HG03432 (cell line): ENCODE measurements around the gene METAP1D.
"Not testable (repeated sequence)": the region's sequence is repeated elsewhere in the genome, so short reads cannot be mapped to it uniquely, and the experiment has no call there.

Experiments
- ATAC-seq: cut with Tn5 transposase; IDR thresholded peaks from one replicate; pipeline ENCODE4 v1.9.1; 2021; ENCODE audit warnings: mild to moderate bottlenecking, moderate library complexity; ENCODE audit not compliant: unreplicated experiment

The METAP1D gene

DNA sequence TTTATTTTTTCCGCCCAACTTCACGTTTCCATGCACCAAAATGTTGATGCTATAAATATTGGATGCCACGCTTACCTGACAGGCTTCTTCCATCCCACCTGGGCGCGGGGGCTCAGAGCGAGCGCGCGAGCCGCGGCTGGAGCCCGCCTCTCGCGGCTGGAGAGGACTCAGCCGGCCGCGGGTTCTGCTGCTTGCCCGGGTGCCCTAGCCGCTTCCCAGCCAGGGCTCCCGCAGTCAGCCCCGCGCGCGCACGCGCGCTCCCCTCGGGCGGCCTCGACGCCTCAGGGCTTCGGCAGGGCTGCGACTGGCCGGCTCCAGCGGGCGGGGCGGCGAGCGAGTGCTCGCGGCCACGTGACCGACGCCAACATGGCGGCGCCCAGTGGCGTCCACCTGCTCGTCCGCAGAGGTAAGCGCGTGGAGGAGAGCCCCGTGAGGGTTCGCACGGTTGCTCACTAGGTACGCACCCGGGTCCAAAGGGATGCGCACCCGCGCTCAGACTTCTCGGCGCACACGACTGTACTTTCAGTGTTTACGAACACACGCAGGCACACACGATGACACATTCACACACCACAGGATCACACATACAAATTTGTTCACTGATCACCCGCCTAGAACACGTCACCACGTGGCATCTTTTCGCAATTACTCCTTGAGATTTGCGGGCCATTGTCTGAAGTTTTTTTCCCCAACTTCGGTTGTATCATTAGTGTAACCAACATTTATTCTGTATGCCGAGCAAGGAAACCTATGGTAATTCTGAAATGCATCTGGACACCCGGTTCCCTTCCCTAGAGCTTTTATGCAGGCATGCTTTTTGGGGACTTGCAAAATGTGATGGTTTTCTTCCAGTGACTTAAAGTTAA lies at the start of gene METAP1D:
Gene METAP1D (plus strand): TSS at position 350 of the 866 bp plus-strand sequence. CDS start 17 bp downstream, at position 367.
- peak; percentile 98 for ATAC-seq

DNA sequence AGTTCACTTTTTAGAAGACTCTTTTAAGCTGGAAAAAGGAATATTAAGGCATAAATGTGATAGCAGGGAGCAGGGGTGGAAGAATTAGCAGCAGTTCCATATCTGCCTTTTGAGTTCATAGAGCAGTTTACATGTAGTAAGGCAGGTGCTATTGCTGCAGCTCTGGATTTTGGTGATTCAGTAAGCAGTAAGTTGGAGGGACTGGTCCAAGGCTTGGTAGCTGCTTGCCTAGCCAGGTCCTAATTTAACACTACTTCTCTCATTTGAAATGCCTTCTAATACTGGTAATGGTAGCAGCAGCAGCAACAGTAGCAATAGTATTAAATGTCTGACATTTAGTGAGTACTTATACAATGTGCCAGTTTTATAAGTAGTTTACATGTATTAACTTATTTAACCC lies 47.5 kb upstream of the METAP1D start:
- no peak for ATAC-seq

DNA sequence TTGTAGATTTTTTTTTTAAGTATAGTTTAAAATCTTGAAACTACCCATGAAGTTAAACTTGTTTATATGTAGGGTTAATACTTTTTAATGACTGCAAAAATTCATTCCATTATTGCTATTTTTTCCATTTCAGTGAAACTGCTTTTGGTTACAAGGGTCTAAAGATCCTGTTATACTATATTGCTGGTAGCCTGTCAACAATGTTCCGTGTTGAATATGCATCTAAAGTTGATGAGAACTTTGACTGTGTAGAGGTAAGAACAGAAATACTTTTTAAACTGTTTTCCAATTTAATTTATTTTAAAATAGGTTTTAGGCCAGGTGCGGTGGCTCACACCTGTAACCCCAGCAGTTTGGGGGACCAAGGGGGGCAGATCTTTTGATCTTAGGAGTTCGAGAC lies 47.0 kb upstream of the METAP1D start:
- ATAC-seq, result no peak

DNA sequence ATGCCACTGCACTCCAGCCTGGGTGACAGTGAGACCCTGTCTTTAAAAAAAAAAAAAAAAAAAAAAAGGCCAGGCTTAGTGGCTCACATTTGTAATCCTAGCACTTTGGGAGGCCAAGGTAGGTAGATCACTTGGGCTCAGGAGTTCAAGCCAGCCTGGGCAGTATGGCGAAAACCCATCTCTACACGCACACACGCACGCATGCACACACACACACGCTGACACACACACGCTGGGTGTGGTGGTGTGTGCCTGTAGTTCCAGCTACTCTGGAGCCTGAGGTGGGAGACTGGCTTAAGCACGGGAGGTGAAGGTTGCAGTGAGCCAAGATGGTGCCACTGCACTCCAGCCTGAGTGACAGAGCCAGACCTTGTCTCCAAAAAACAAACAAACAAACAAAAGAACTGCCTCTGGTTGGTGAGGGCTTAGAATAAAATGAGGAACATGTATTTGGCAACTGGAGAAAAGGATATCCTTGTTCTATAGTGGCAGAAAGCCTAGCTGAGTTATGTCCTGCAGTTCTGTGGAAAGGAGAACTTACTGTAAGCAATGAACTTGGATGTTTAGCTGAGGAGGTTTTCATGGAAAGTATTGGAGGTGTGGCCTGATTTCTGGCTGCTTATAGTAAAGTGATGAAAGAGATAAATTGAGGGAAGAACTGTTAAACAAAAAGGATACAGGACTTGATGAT lies 43.5 kb upstream of the METAP1D start:
- ATAC-seq, result no peak

DNA sequence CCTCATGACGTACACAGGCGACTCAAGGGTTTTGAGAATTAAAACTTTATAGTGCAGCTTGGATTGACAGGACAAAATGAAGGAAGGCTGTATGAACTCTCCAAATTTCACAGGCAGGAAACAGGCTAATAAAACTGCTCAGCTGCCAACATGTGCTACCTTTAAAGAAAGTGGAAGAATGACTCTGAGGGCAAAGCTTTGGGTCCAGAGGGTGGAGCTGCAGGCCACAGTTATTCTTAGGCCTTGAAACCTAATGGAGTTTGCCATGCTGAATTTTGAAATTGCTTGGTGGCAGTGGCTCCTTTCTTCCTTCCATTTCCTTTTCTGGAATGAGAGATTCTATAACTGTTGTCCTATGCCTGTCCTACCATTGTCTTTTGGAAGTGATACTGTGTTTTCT lies 42.7 kb upstream of the METAP1D start:
- no peak for ATAC-seq

DNA sequence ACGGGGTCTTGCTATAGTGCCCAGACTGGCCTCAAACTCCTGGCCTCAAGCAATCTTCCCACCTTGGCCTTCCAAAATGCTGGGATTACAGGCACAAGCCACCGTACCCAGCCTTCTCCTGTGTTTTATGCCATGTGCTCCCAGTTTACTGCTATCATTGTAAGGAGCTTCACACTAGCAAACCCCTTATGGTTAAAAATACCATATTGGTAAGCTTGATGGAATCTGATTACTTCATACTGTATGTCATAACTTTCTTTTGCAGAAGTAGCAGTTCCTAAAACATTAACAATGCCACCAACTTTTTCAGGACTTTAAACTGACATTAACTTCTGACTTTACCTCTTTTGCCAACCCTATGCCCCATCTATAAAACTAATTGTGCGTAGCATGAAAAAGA lies 41.3 kb upstream of the METAP1D start:
- no peak for ATAC-seq

DNA sequence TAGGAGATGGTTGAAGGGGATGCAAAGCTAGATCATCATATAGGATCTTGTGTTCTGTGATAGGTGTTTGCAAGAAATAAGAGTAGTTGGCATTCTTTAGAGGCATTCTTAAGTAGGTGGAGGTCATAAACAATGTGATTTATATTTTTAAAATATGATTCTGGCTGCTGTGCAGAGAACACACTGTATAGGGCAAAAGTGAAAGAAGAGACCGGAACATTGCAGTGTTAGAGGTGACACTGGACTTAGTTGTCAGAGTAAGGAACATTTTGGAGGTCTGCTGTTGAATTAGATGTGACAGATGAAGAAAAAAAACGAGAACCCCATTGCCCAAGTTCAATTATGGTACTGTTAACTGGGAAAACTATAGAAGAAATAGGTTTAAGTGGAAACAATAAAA lies 39.8 kb upstream of the METAP1D start:
- no peak for ATAC-seq

DNA sequence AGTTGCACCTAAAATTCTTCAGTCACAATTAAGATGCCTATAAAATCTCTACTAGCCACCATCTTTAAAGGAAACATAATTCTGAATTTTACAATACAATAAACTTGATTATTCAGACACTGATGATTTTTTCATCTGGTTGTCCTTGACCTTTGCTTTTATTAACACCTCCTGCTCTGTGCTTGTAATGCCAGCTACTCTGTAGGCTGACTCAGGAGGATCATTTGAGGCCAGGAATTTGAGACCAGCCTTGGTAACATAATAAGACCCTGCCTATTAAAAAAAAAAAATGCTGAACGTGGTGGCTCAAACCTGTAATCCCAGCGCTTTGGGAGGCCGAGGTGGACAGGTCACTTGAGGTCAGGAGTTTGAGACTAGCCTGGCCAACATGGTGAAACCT lies 39.2 kb upstream of the METAP1D start:
- no peak for ATAC-seq

DNA sequence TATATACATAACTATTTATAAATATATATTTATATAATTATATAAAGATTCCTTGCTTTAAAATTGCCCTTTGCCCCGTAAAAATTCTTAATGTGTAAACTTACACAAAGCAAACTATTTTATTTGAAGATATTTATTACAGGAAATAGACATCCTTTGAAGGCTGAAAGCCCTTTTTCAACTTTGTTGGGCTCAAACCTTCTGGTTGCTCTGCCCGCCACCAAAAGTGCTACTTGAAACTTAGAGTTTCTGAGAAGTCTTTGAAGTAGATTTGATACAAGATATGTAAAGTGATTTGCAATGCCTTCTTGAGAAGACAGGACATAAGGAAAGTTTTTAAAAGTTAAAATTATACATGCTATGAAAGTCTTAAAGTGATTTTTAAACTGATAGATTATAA lies 36.6 kb upstream of the METAP1D start:
- no peak for ATAC-seq

DNA sequence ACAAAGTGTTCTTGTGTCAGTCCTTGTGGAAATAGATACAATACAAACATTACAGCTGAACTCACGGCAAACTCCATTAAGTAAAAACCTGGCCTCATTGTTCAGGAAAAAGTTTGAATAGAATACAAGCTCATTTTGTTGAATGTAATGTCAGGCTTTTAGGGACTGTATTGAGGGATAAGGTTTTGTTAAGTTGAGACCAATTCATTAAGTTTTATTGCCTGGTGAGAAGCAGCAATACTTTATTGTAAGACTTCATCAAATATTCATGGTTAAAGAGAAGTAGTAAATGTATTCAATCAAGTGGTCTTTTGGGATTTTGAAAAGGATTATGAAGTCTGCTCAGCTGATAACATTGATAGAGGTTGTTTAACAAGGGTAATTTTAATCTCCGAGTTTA lies 35.4 kb upstream of the METAP1D start:
- ATAC-seq, result no peak

DNA sequence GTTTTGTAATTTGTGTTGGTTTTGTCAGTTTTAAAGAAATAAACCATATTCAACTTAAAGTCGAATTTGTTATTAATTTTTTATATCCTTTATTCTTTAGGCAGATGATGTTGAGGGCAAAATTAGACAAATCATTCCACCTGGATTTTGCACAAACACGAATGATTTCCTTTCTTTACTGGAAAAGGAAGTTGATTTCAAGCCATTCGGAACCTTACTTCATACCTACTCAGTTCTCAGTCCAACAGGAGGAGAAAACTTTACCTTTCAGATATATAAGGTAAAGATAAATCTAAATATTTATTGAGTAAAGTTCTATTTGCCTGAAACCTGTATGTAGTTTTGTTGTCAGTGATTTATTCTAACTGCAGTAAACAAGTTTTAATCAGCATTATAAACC lies 34.5 kb upstream of the METAP1D start:
- ATAC-seq, result no peak

DNA sequence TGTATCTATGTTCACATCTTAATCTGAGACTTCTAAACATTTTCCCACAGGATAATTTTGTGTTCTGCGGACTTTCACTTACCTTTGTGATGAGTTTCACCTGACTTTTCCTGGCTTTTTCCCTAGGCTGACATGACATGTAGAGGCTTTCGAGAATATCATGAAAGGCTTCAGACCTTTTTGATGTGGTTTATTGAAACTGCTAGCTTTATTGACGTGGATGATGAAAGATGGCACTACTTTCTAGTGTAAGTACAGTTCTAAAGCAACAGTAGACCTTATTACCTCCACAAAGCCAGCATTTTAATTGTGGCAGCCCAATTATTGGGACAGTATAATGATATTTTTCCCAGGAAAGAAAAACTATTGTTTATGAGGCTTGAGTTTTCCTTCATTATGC lies 34.1 kb upstream of the METAP1D start:
- no peak for ATAC-seq

DNA sequence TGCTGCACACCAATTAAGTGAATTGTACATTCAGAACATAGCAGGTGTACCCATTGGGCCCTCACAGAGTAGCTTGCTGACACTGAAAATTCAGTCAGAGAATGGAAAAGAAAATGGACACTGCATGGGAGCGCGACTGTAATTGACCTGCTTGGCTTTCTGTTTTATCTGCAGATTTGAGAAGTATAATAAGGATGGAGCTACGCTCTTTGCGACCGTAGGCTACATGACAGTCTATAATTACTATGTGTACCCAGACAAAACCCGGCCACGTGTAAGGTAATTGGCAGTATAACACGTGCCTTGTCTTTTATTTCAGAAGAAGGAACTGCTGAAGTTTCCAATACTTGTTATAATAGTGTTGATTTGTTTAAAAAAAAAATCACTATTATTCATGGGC lies 33.5 kb upstream of the METAP1D start:
- no peak for ATAC-seq

DNA sequence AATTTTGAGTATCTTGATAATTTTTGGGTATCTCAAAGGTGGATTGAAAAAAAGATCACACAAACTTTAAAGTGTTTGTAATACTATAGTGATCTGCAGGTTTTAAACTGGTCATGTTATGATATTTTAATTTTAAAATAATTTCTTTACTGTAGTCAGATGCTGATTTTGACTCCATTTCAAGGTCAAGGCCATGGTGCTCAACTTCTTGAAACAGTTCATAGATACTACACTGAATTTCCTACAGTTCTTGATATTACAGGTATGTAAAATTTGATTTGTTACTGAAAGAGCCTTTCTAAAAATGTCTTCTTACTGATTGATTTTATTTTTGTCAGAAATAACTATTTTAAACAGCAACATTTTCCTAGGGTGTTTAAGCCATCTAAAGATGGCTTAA lies 33.1 kb upstream of the METAP1D start:
- ATAC-seq, result no peak

DNA sequence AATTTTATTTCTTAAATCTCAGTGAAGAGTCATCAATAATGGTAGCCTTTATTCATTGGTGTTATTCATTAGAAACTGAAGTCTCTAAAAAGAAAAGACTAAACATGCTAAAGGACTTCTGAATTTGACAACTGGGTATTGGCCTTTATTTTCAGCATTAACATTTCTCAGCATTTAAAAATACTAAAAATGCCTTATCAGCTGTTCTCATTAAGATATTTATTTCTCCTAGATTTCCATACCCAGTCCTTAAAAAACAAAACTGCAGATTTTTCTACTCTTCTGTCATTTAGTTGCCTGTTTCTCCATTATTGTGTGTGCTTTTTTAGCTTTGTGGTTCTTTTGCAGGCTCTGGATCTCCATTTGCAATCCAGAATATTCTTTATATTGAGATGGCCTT lies 31.2 kb upstream of the METAP1D start:
- ATAC-seq, result no peak

DNA sequence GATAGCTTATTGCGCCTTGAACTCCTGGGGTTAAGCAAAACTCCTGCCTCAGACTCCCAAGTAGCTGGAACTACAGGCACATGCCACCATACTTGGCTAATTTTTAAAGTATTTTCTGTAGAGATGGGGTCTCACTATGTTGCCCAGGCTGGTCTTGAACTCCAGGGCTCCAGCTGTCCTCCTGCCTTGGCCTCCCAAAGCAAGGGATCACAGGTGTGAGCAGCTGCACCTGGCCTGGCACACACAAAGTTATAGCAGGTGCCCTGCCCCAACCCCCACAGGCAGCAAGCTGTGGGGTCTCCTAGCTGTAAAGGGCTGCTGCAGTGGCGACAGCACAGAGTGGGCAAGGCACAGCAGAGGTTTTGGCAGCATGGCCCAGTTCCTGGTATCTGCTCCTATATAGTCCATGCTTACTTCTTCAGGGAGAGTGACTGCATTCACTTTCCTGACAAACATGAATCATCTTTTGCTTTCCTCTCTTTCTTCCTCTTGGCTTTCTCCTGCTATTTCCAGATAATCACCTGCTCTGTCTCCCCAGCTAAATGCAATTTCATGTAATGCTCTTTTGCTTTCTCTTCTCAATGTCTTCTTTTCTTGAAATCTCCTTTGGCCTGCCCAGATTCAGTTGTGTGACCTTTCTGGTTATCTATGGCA lies 27.3 kb upstream of the METAP1D start:
- no peak for ATAC-seq

DNA sequence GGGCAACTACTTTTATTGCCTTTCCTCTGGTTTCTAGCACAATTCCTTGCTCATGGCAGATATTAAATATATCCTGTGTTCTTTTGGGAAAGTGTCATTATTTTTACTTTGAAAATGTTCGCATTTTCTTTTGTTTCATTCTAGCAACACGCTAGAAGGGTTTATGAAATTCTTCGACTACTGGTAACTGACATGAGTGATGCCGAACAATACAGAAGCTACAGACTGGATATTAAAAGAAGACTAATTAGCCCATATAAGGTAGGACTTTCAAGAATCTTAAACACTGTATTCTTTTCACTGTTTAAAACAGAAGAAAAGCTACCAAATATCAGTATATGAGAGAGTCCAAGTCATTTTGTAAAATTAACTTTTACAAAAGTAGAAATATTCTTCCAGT lies 20.6 kb upstream of the METAP1D start:
- ATAC-seq, result no peak

DNA sequence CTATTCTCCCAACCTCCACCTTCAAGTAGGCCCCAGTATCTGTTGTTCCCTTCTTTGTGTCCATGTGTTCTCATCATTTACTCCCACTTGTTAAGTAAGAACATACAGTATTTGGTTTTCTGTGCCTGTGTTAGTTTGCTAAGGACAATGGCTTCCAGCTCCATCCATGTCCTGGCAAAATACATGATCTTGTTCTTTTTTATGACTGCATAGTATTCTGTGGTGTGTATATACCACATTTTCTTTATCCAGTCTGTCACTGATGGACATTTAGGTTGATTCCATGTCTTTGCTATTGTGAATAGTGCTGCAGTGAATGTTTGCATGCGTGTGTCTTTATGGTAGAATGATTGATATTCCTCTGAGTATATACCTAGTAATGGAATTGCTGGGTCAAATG lies 15.8 kb upstream of the METAP1D start:
- not testable (repeated sequence) for ATAC-seq

DNA sequence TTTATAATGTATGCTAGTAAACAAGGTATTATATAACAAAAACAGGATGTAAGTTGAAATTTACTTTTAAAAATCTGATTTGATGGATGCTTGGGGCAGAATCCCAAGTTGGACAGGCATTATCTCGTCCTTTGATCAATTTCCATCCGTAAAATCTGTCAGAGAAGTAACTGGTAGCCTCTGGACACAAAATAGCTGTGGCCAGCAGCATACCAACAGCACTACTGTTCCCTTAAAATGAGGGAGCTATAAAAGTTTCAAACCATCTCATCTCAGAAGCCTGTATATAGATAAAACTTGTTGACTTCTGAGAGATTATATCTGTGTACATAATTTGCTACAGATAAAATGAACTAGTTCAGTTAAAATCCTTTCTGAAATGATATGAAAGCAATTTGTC lies 14.7 kb upstream of the METAP1D start:
- no peak for ATAC-seq

DNA sequence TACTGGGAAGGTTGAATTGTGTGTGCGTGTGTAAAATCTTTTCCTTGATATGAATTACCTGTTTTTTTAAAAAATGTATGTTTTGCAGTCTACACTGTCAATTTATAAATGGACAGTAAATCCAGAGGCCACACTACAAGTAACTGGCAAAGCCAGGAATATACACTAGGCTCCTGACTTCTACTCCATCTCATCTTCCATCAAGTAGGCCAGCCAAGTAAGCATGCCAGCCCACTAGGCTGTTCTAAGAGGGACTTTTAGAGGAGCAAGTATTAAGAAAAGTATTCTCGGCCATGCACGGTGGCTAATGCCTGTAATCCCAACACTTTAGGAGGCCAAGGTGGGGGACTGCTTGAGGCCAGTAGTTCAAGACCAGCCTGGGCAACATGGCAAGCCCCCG lies 13.0 kb upstream of the METAP1D start:
- ATAC-seq, result no peak

DNA sequence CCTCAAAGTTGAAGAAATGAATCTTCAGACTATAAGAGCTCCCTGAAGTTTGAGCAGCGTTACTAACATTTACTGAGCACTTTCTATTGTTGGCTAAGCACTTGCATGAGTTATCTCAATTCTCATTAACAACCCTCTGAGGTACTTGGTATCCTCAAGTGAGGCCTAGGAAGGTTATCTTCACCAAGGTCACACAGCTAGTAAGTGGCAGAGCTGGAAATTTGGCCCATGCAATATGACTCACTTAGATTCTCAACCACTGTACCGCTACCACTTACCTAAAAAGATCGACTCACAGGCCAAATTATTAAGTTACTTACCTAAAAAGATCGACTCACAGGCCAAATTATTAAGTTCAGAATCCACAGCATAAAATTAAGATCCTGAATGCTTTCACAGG lies 8.7 kb upstream of the METAP1D start:
- ATAC-seq, result no peak

DNA sequence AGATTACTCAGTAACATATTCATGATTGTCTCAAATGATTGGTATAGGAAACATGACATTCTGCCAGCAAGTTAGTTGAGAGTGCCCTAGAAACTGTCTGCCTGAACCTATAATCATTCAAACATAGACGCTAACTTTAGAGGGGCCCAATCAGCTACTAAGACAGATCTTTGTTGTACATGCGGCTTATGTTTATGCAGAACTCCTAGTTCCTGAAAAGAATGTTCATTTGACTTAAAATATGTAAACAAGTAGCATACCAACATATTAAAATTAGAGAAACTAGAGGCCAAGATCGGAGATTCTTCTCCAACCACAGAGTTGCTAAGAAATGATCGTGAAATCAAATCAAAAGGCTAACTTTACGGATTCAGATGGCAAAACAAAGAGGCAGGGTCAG lies 4.2 kb upstream of the METAP1D start:
- no peak for ATAC-seq
